ENCODE measurements around the gene ODAD4.

Gene ODAD4

GRCh38 chr17:41905172-41905571 lies 25.2 kb upstream of the ODAD4 start:
- Histone ChIP-seq H3K9me3 (no peaks in the 10 kb centered on the region), H3K4me1 (no peaks in the 10 kb centered on the region), H3K36me3 (replicated peaks) (peaks cover 91% of the 10 kb centered on the region), H3K27me3 (ENCODE audit: low read depth) (no peaks in the 10 kb centered on the region), H3K4me3 (no peak overlapping the region)
- no peak for DNase-seq (ENCODE audit: low spot score in 2 of 2)
- in situ Hi-C loops (cut with MboI; ENCODE audit: low sequenced_read_pairs): no loop called here

GRCh38 chr17:41906465-41907184 lies 23.8 kb upstream of the ODAD4 start:
- H3K36me3 ChIP-seq (replicated peaks): peaks cover 93% of the 10 kb centered on the region
- H3K9me3 ChIP-seq: no peaks in the 10 kb centered on the region
- no peaks in the 10 kb centered on the region for H3K27me3 ChIP-seq (ENCODE audit: low read depth)
- no peak overlapping the region for H3K4me3 ChIP-seq
- DNase-seq (ENCODE audit: low spot score in 2 of 2): no peak
- in situ Hi-C loops (cut with MboI; ENCODE audit: low sequenced_read_pairs): no loop called here
- no peaks in the 10 kb centered on the region for H3K4me1 ChIP-seq

- no peak overlapping the region for H3K4me3 ChIP-seq
- H3K4me1 ChIP-seq: no peaks in the 10 kb centered on the region
- peaks cover 93% of the 10 kb centered on the region for H3K36me3 ChIP-seq (replicated peaks)
- DNase-seq (ENCODE audit: low spot score in 2 of 2): no peak
- no peaks in the 10 kb centered on the region for H3K9me3 ChIP-seq
- in situ Hi-C loops (cut with MboI; ENCODE audit: low sequenced_read_pairs): no loop called here
- H3K27me3 ChIP-seq (ENCODE audit: low read depth): no peaks in the 10 kb centered on the region
These were observed 23.2 kb upstream of the ODAD4 start for GRCh38 chr17:41907185-41907556.

- Histone ChIP-seq H3K4me3 (no peak overlapping the region), H3K4me1 (no peaks in the 10 kb centered on the region), H3K36me3 (replicated peaks) (peaks cover 93% of the 10 kb centered on the region), H3K27me3 (ENCODE audit: low read depth) (no peaks in the 10 kb centered on the region), H3K9me3 (no peaks in the 10 kb centered on the region)
- in situ Hi-C loops (cut with MboI; ENCODE audit: low sequenced_read_pairs): no loop called here
- no peak for DNase-seq (ENCODE audit: low spot score in 2 of 2)
These were observed 22.5 kb upstream of the ODAD4 start for GRCh38 chr17:41907633-41908539.

GRCh38 chr17:41909088-41909487 lies 21.3 kb upstream of the ODAD4 start:
- no peaks in the 10 kb centered on the region for H3K4me1 ChIP-seq
- DNase-seq (ENCODE audit: low spot score in 2 of 2): no peak
- H3K27me3 ChIP-seq (ENCODE audit: low read depth): no peaks in the 10 kb centered on the region
- peaks cover 99% of the 10 kb centered on the region for H3K36me3 ChIP-seq (replicated peaks)
- no peaks in the 10 kb centered on the region for H3K9me3 ChIP-seq
- in situ Hi-C loops (cut with MboI; ENCODE audit: low sequenced_read_pairs): no loop called here
- H3K4me3 ChIP-seq: no peak overlapping the region

- DNase-seq (ENCODE audit: low spot score in 2 of 2): no peak
These were observed 19.6 kb upstream of the ODAD4 start for GRCh38 chr17:41910701-41911391.

GRCh38 chr17:41912925-41913324 lies 17.5 kb upstream of the ODAD4 start:
- no peaks in the 10 kb centered on the region for H3K9me3 ChIP-seq
- H3K36me3 ChIP-seq (replicated peaks): peaks cover 69% of the 10 kb centered on the region

More at GRCh38 chr17:41910701-41911391, 19.6 kb upstream of the ODAD4 start:
- H3K36me3 ChIP-seq (replicated peaks): peaks cover 87% of the 10 kb centered on the region
- H3K4me3 ChIP-seq: no peak overlapping the region
- in situ Hi-C loops (cut with MboI; ENCODE audit: low sequenced_read_pairs): no loop called here
- no peaks in the 10 kb centered on the region; the same call in 1 of the 2 replicates for H3K4me1 ChIP-seq
- no peaks in the 10 kb centered on the region for H3K9me3 ChIP-seq
- no peaks in the 10 kb centered on the region for H3K27me3 ChIP-seq (ENCODE audit: low read depth)

GRCh38 chr17:41913798-41914197 lies 16.6 kb upstream of the ODAD4 start:
- Histone ChIP-seq H3K36me3 (replicated peaks) (peaks cover 60% of the 10 kb centered on the region), H3K4me1 (peaks cover 6% of the 10 kb centered on the region), H3K9me3 (no peaks in the 10 kb centered on the region), H3K27me3 (ENCODE audit: low read depth) (no peaks in the 10 kb centered on the region), H3K4me3 (no peak overlapping the region)
- no peak for DNase-seq (ENCODE audit: low spot score in 2 of 2)
- in situ Hi-C loops (cut with MboI; ENCODE audit: low sequenced_read_pairs): no loop called here

More at GRCh38 chr17:41912925-41913324, 17.5 kb upstream of the ODAD4 start:
- DNase-seq (ENCODE audit: low spot score in 2 of 2): no peak
- in situ Hi-C loops (cut with MboI; ENCODE audit: low sequenced_read_pairs): no loop called here
- Histone ChIP-seq H3K4me1 (peaks cover 6% of the 10 kb centered on the region), H3K4me3 (no peak overlapping the region), H3K27me3 (ENCODE audit: low read depth) (no peaks in the 10 kb centered on the region)

GRCh38 chr17:41914358-41914766 lies 16.1 kb upstream of the ODAD4 start:
- Histone ChIP-seq H3K36me3 (replicated peaks) (peaks cover 55% of the 10 kb centered on the region), H3K4me3 (no peak overlapping the region), H3K4me1 (peaks cover 8% of the 10 kb centered on the region), H3K9me3 (no peaks in the 10 kb centered on the region), H3K27me3 (ENCODE audit: low read depth) (no peaks in the 10 kb centered on the region)
- in situ Hi-C loops (cut with MboI; ENCODE audit: low sequenced_read_pairs): no loop called here
- DNase-seq (ENCODE audit: low spot score in 2 of 2): no peak

- Histone ChIP-seq H3K27me3 (ENCODE audit: low read depth) (no peaks in the 10 kb centered on the region), H3K4me1 (peaks cover 15% of the 10 kb centered on the region), H3K4me3 (no peak overlapping the region), H3K9me3 (no peaks in the 10 kb centered on the region), H3K36me3 (replicated peaks) (peaks cover 48% of the 10 kb centered on the region)
- DNase-seq (ENCODE audit: low spot score in 2 of 2): no peak
- in situ Hi-C loops (cut with MboI; ENCODE audit: low sequenced_read_pairs): no loop called here
These were observed 15.4 kb upstream of the ODAD4 start for GRCh38 chr17:41915020-41915419.

- in situ Hi-C loops (cut with MboI; ENCODE audit: low sequenced_read_pairs): no loop called here
- Histone ChIP-seq H3K9me3 (no peaks in the 10 kb centered on the region), H3K27me3 (ENCODE audit: low read depth) (no peaks in the 10 kb centered on the region), H3K4me1 (peaks cover 17% of the 10 kb centered on the region), H3K36me3 (replicated peaks) (peaks cover 43% of the 10 kb centered on the region), H3K4me3 (no peak overlapping the region)
- no peak for DNase-seq (ENCODE audit: low spot score in 2 of 2)
These were observed 14.9 kb upstream of the ODAD4 start for GRCh38 chr17:41915566-41915965.

- H3K4me3 ChIP-seq: peak overlapping the region; percentile 96
- H3K9me3 ChIP-seq: no peaks in the 10 kb centered on the region
- peaks cover 26% of the 10 kb centered on the region for H3K36me3 ChIP-seq (replicated peaks)
- H3K4me1 ChIP-seq: peaks cover 17% of the 10 kb centered on the region
- in situ Hi-C loops (cut with MboI; ENCODE audit: low sequenced_read_pairs): no loop called here
- peak in 1 of 2 experiments; percentile 28 for DNase-seq (ENCODE audit: low spot score in 2 of 2)
- H3K27me3 ChIP-seq (ENCODE audit: low read depth): no peaks in the 10 kb centered on the region
These were observed 13.2 kb upstream of the ODAD4 start for GRCh38 chr17:41917192-41917591.

GRCh38 chr17:41917679-41918313 lies 12.6 kb upstream of the ODAD4 start:
- H3K4me3 ChIP-seq: peak overlapping the region; percentile 96
- in situ Hi-C loops (cut with MboI; ENCODE audit: low sequenced_read_pairs): no loop called here
- no peaks in the 10 kb centered on the region for H3K9me3 ChIP-seq
- H3K36me3 ChIP-seq (replicated peaks): peaks cover 20% of the 10 kb centered on the region
- peaks cover 17% of the 10 kb centered on the region for H3K4me1 ChIP-seq
- DNase-seq (ENCODE audit: low spot score in 2 of 2): peak; percentile 20 to 77
- H3K27me3 ChIP-seq (ENCODE audit: low read depth): no peaks in the 10 kb centered on the region

Measured in HAP-1 (cell line).